ENCODE results near the gene APOE. TPM values are rescaled to one million over a fixed set of nuclear protein-coding genes. Genes with fewer than 3 reads are reported as not detected.

APOE gene
- total RNA-seq, 1 donor from 2014 or later: 151 TPM

DNA sequence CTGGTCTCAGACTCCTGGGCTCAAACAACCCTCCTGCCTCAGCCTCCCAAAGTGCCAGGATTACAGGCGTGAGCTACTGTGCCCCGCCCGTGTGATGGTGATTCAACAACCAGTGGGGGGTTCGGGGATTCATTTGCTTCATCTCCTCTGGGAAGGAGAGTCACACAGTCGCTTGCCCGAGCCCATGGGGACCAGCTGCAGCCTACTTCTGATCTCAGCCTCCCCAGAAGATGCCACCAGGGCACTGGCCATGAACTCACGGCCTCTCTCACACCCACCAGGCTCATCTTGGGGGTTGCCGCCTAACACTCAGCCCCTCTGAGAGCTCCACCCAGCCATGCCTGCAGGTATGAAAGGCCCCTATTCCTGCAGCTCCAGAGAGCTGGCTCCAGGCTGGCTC is 7.8 kb upstream of the APOE start:
- no peak overlapping the region for H3K27ac Mint-ChIP-seq (ENCODE audit: unreplicated experiment)
- no peak for TF ChIP-seq CTCF (IDR thresholded peaks at IDR 0.05)
- DNase-seq (ENCODE audit: extremely low spot score, unreplicated experiment): no peak
- H3K4me1 Mint-ChIP-seq (ENCODE audit: unreplicated experiment): no peaks in the 10 kb centered on the region
- H3K4me3 Mint-ChIP-seq (ENCODE audit: unreplicated experiment): no peak overlapping the region
- no peaks in the 10 kb centered on the region for H3K27me3 Mint-ChIP-seq (ENCODE audit: unreplicated experiment)
- peaks cover 24% of the 10 kb centered on the region for H3K36me3 Mint-ChIP-seq (ENCODE audit: unreplicated experiment)
- H3K9me3 Mint-ChIP-seq (ENCODE audit: unreplicated experiment): no peaks in the 10 kb centered on the region

DNA sequence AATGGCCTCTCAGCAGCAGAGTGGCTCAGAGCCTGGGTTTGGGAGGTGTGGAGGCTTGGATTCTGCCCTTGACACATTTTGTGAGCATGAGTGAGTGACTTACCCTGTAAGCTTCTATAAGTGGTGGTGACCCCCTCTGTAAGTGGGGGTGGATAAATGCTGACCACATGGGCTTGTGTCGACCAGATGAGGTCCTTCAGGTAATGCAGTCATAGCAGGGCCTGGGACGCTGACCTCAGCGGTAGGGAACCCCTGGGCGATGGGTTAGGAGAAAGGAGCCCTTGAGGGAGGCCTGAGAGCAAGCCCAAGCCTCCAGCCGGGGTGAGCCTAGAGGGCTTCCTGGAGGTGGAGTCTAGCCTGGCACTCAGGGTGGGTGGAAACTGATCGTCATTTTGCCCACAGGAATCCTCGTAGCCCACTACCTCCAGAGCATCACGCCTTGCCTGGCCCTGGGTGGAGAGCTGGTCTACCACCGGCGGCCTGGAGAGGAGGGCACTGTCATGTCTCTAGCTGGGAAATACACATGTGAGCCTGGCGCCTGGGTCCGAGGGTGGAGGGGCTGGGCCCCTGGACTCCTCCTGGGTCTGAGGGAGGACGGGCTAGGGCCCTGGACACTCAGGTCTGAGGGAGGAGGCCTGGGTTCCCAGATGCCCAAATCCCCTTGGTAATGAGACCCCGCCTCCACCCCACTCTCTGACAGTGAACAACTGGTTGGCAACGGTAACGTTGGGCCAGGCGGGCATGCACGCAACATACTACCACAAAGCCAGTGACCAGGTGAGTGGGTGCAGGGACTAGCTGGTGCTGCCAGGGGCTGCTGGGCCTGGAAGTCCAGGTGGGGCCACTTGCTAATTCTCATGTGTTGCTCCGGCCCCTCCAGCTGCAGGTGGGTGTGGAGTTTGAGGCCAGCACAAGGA is 5.0 kb upstream of the APOE start:
- H3K36me3 Mint-ChIP-seq (ENCODE audit: unreplicated experiment): peaks cover 16% of the 10 kb centered on the region
- no peaks in the 10 kb centered on the region for H3K9me3 Mint-ChIP-seq (ENCODE audit: unreplicated experiment)
- H3K27me3 Mint-ChIP-seq (ENCODE audit: unreplicated experiment): no peaks in the 10 kb centered on the region
- DNase-seq (ENCODE audit: extremely low spot score, unreplicated experiment): no peak
- peaks cover 10% of the 10 kb centered on the region for H3K4me1 Mint-ChIP-seq (ENCODE audit: unreplicated experiment)
- no peak overlapping the region for H3K27ac Mint-ChIP-seq (ENCODE audit: unreplicated experiment)
- no peak for TF ChIP-seq CTCF (IDR thresholded peaks at IDR 0.05)
- H3K4me3 Mint-ChIP-seq (ENCODE audit: unreplicated experiment): no peak overlapping the region

GRCh38 chr19:44903216-44903601 is 2.4 kb upstream of the APOE start:
- H3K4me1 Mint-ChIP-seq (ENCODE audit: unreplicated experiment): peaks cover 19% of the 10 kb centered on the region
- no peaks in the 10 kb centered on the region for H3K9me3 Mint-ChIP-seq (ENCODE audit: unreplicated experiment)
- no peak overlapping the region for H3K27ac Mint-ChIP-seq (ENCODE audit: unreplicated experiment)
- peaks cover 9% of the 10 kb centered on the region for H3K36me3 Mint-ChIP-seq (ENCODE audit: unreplicated experiment)
- no peak overlapping the region for H3K4me3 Mint-ChIP-seq (ENCODE audit: unreplicated experiment)
- DNase-seq (ENCODE audit: extremely low spot score, unreplicated experiment): no peak
- TF ChIP-seq CTCF (IDR thresholded peaks at IDR 0.05): no peak
- peaks cover 3% of the 10 kb centered on the region for H3K27me3 Mint-ChIP-seq (ENCODE audit: unreplicated experiment)

DNA sequence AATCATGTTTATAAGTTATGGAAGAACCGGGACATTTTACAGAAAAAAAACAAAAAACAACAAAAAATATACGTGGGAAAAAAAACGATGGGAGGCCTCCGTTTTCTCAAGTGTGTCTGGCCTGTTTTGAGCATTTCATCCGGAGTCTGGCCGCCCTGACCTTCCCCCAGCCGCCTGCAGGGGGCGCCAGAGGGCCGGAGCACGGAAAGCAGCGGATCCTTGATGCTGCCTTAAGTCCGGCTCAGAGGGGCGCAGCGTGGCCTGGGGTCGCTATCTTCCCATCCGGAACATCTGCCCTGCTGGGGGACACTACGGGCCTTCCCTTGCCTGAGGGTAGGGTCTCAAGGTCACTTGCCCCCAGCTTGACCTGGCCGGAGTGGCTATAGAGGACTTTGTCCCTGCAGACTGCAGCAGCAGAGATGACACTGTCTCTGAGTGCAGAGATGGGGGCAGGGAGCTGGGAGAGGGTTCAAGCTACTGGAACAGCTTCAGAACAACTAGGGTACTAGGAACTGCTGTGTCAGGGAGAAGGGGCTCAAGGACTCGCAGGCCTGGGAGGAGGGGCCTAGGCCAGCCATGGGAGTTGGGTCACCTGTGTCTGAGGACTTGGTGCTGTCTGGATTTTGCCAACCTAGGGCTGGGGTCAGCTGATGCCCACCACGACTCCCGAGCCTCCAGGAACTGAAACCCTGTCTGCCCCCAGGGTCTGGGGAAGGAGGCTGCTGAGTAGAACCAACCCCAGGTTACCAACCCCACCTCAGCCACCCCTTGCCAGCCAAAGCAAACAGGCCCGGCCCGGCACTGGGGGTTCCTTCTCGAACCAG is 1.8 kb upstream of the APOE start:
- TF ChIP-seq CTCF (IDR thresholded peaks at IDR 0.05): peak; percentile 99
- Mint-ChIP-seq H3K27ac (ENCODE audit: unreplicated experiment) (no peak overlapping the region), H3K9me3 (ENCODE audit: unreplicated experiment) (no peaks in the 10 kb centered on the region), H3K27me3 (ENCODE audit: unreplicated experiment) (peaks cover 3% of the 10 kb centered on the region), H3K36me3 (ENCODE audit: unreplicated experiment) (peaks cover 9% of the 10 kb centered on the region), H3K4me1 (ENCODE audit: unreplicated experiment) (peaks cover 19% of the 10 kb centered on the region), H3K4me3 (ENCODE audit: unreplicated experiment) (no peak overlapping the region)
- peak; percentile 93 for DNase-seq (ENCODE audit: extremely low spot score, unreplicated experiment)
